GM21717 (cell line): ENCODE results near the gene TCOF1.
A peak's percentile ranks its signal among the peaks of the same experiment; 100 is the strongest.

ENCODE experiments used
- ATAC-seq: cut with Tn5 transposase; IDR thresholded peaks from one replicate; pipeline ENCODE4 v1.9.1; 2021; ENCODE audit warnings: mild to moderate bottlenecking, moderate library complexity; ENCODE audit not compliant: unreplicated experiment

Gene TCOF1

DNA sequence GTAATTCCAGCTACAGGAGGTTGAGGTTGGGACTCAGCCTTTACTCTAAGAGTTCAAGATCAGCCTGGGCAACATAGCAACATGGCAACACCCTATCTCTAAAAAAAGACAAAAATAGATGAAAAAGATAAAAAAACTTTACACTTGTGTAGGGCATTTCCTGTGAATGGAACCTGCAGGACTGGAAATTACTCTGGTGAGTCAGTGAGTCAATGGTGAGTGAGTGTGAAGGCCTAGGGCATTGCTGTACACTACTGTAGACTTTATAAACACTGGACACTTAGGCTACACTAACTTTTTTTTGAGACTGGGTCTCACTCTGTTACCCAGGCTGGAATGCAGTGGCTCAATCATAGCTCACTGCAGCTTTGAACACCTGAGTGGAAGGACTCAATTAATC, 35.3 kb upstream of the TCOF1 start:
- ATAC-seq = no peak

DNA sequence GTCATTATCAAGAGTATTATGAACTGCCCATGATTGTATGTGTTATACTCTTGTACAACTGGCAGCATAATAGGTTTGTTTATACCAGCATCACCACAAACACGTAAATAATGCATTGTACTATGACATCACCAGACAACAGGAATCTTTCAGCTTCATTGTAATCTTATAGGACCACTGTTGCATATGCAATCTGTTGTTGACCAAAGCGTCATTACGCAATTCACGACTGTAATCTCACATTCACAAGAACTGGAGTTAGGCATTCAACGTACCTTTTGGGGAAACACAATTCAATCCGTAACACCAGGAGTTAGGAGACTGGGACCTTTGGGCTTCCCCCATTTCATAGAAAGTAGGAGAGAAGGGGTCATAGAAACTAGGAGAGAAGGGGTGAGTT, 34.4 kb upstream of the TCOF1 start:
- ATAC-seq = no peak

DNA sequence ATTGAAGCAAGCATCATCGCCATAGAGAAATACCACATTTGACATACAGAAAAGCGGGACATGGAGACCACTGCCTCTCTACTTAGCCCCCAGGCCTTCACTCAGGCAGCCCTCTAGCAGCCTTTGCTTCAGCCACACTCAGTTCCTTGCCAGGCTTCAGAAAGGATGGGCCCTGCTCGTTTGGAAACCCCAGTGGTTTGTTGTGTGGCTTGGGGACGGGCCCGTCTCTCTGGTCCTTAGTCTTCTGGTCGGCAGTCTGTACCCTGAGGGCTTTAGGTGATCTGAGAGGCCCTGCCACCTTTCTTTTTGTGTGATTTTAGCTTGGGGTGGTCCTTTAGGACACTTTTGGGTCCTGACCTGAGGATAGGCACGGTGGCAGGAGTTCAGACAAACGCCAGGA, 33.7 kb upstream of the TCOF1 start:
- ATAC-seq = no peak

DNA sequence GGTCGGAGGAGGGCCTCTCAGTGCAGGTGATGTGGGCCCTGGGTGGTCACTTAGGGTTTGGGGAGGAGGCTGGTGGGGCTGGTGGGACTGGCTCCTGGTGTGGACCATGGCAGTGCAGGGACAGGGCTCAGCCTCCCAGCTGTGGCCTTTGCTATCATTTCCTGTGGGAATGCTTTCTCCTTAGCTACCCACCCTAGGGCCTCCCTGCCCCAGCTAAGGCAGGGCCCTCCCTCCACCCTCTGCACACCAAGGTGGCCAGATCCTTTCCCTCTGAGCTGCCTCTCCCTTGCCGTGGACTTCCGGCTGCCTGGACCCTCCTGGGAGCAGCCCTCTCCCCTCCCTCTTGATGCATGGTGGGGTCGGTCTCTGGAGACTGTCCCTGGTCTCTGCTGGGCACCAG, 32.1 kb upstream of the TCOF1 start:
- no peak for ATAC-seq

DNA sequence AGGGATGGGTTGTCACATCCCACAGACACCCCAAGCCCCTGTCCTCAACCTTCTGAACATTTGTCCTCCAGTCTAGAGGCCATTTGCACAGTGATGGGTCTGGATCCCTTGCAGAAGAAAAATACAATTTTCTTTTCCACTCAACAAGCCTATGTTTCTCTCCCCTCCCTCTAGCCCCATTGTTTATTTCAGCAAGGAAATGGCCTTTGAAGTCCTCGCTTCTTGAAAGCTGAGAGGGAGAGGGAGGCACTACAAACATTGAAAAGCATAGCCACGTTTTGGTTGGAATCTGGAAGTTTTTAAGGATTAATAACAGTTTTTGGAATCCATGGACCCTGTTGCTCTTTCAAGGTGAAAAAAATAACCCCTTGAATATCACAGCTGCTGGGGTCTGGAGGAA, 30.8 kb upstream of the TCOF1 start:
- no peak for ATAC-seq

DNA sequence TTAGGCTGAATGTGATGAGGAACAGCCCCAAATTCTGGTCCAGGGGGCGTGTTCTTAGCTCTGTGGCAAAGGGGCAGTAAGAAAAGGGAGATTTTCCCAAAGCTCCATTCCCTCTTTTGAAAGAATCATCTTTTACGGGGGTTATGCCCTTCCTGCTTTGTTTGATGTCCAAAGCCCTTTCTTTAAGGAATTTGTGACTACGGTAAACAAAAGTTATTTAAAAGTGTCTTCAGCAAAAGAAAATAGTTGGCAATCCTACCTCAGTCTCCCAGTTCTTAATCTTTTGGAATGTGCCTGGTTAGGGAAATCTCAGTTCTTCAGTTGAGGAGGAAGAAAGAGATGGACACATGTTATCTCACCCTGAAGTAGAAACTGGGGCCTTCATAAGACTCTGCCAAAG, 30.4 kb upstream of the TCOF1 start:
- no peak for ATAC-seq

DNA sequence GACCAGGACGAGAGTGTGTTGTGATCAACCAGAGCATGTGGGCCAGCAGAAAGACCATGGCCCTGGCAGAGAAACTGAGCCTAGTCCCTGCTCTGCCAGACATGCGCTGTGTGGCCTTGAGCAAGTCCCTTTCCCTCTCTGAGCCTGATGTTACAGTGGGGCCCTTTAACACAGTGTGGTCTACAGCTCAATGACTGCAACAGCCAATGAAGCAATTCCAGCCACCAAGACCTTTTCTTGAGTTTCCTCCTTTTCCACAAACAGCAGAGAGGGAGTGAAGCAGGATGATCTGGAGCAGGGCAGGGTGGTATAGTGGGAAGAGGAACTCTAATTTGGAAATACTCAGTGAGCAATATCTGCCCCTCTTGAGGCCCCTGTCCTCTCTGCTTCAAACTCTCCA, 29.0 kb upstream of the TCOF1 start:
- ATAC-seq = no peak

DNA sequence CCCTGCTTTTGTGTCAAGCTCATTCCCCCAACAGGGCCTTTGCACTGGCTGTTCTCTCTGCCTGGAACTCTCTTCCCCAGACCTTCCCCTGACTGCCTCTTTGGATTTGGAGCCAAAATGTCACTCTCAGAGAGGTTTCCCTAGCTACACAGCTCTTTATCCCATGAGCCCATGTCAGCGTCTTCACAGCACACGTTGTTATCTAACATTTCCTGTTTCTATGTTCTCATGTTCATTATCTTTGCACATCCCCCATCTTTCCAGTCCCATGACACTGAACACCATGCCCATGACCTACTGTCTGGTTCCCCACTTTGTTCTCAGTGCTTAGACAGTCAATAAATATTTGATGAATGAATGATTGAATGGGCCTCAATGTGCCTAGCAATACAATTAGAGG, 28.5 kb upstream of the TCOF1 start:
- no peak for ATAC-seq

DNA sequence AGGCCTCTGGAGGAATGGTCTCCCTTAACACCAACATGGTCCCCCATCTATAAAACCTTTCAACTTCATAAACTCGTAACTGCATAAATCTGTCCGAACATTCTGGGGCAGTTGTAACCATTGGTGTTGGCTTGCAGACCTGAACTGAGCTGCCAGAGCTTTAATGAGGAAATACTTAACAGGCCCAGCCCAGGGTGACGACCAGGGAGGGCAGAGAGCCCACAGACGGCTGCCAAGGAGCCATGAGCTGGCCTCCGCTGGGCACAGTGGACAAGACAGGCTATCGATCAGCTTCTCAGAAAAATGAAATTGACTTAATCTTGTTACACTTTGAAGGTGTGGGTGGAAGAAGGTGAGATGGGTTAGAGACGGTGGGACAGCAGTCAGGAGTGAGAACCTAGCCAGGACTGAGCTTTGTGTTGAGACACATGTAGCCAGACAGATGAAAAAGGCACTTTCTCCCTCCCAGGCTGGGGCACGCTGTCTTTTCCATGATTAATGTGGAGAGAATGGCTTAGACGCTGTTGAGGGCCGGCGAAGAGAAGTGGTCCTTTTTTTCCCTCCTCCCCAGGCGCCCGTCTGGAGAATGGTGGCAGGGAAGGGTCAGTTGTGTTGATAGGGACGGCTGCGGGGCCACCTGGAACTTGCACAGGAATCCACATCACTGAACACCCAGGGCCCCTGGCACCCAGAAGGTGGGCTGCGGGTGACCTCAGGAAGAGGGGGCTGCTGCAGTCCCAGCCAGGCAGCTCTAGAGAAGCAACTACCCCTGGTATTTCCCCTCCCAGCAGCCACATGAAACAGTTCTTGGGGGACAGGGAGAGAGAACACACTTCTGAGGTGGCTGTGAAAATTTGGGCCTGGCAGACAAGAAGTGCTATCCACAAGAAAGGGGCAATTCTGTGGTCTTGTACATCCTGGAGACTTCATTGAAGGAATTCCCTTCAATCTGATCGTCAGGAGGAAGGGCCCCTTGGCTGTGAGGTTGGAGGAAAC, 27.3 kb upstream of the TCOF1 start:
- no peak for ATAC-seq

DNA sequence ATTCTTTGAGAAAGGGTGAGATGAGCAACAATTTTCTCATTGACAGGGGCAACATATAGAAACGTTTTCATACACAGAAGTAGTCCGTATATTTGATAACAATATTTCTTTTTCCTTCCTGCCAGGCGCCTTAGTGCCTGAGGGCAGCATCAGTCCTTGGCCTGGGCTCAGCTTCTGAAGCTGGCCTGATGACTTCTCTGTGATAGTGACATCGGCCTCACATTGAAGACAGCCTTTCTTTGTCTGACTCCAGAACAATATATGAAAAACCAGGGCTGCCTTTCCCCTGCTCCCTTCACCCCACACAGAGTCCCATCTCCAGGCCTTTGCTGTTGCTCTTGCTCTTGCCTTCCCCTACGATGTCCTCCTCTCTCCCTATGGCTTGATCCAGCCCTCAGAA, 24.1 kb upstream of the TCOF1 start:
- no peak for ATAC-seq

DNA sequence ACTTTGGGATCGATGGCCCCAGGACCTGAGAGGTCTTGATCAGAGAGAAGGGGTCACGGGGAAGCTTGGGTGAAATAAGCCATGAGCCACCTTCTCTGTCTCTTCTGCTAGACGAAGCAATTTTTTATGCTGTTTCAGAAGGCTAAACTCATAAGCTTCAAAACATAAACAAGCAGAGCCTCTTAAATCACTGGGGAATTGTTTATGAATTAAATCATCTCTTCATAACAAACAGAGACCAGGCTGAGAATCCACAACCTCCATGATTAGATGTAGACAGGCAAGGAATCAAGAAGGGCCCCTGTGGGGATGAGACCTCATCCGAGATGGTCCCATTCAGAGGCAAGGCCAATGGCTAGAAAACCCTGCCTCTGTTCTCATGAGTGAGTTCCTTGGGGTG, 21.7 kb upstream of the TCOF1 start:
- no peak for ATAC-seq

DNA sequence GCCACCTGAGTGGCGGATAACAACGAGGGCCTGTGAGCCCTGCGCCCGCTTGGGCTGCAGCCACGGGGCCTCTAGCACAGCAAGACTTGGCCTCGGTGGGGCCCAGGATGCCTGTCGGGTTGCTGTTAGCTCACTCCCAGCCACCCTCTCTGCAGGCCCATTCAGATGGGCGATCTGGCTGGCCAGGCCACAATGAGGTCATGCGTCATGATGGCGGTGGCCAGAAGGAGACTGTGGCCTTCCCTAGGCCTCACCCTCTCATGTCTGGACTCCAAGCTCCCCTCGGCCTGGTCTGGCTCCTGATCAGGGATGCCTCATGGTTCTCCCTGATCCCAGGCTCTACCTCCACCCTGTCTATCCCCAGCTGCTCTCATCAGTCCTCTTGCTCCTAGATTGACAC, 19.0 kb upstream of the TCOF1 start:
- no peak for ATAC-seq

DNA sequence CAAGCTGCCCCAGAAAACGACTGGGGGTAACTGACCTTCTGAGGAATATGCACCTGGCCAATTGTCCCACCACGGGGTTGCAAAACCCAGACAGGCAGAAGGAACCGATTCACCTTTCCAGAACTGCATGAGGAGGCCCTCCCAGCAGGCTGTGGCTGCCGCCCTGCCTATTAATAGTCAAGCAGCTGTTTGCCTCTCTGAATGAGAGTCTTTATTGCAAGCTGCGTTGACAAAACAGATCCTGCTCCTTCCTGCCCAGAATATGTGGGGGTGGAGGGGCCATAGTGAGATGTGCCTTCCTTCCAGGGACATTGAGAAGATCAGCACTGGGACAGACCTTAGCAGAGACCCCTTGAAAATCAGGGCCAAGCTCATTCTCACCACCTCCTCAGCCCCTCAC, 18.3 kb upstream of the TCOF1 start:
- ATAC-seq = no peak

DNA sequence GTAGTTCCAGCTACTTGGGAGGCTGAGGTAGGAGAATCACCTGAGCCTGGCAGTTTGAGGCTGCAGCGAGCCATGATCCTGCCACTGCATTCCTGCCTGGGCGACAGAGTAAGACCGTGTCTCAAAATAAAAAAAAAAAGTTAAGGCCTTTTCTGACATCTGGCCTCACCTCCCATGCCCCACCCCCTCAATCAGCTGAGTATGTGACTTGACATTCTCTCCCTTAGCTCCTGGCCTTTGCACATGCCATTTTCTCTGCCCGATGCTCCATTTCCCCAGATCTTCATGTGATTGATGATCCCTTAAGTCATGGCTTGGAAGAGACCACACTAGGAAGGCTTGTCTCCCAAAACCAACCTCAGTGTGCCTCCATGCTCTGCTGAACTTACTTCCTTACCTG, 17.7 kb upstream of the TCOF1 start:
- no peak for ATAC-seq

DNA sequence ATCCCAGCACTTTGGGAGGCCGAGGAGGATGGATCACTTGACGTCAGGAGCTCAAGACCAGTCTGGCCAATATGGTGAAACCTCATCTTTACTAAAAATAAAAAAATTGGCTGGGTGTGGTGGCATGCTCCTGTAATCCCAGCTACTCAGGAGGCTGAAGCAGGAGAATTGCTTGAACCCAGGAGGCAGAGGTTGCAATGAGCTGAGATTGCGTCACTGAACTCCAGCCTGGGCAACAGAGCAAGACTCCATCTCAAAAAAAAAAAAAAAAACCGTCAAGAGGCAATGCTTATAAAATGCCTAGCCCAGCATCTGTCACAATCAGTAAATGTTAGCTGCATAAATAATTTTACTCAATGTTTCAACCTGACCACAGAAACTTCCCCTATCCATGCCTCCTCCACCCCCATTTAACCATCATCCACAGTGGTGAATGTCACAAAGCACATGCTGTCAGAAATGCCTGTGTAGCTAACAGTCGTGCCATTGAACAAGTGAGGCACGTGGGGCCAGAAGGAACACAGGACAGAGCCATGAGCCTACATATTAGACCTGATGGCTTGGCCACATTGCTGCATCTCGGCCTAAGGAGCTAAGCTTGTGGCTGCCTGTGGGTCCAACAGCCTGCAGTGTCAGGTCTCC, 16.8 kb upstream of the TCOF1 start:
- no peak for ATAC-seq

DNA sequence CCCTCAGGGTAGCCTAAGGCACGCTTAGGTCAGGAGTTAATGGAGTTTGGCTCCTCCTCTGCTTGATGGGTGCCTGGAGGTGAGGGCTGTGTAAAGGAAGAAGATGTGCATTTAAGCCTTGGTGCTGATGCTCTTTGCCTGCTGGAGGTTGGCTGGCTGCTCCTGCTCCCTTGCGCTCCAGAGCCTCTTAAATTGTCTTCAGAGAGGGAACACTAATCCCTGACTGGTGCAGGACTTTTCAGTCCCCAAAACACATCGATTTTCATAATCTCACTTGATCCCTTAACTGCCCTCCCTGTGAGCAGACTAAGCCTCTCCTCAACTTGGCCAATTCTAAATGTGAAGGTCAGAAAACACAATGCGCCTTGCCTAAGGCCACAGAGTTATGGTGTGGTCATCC, 16.2 kb upstream of the TCOF1 start:
- no peak for ATAC-seq

DNA sequence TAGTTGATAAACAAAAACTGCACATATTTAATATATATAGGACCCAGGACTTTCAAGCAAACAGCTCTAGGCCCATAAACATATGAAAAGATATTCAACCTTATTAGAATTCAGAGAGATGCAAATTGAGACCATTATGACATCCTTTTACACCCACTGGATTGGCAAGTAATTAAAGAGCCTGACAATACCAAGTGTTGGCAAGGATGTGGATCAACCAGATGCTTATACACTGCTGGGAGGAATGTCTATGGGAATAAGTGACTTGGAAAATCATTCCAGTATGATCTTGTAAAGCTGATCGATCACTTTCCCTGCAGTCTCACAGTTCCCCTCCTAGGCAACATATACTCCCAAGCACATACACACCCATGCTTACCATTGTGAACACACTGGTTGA, 15.5 kb upstream of the TCOF1 start:
- no peak for ATAC-seq

DNA sequence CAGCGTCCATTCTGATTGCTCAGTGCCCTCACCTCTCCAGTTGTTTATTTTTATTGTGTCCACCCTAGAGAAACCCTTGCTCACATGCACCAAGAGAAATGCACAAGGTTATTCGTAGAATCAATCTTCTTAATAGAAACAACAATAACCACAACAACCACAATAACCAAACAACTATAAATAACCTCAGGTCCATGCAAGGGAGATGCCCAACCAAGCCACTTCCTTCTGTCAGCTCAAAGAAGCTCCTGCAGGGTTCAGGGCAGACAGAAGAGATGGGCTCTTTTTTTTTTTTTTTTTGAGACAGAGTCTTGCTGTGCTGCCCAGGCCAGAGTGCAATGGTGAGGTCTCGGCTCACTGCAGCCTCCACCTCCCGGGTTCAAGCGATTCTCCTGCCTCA, 14.9 kb upstream of the TCOF1 start:
- peak; percentile 50 for ATAC-seq

DNA sequence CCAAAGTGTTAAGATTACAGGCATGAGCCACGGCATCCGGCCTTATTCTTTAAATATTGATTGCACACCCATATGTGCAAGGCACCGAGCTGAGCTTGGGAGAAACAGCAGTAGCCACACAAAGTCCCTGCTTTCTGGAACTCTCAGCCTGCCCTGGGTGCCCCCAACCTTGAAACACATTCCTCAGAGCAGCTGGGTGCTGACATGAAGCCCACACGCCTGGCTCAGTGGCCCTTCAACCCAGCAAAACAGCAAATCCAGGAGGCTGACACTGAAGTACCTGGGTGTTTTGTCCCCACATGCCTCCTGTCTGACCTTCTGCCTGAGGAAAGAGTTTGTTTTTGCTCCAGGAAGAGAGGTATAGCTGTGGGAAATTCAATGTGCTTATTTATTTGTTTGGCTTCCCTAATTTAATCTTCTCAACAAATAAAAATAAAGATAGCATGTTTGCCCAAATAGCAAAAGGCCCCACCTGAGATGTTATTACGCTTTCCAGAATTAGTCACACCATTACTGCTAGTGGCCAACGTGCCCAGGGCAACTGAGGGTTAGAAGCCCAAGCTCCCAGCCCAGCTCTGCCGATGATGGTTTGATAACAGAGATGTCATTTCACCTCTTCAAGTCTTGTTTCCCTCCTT, 13.4 kb upstream of the TCOF1 start:
- no peak for ATAC-seq

DNA sequence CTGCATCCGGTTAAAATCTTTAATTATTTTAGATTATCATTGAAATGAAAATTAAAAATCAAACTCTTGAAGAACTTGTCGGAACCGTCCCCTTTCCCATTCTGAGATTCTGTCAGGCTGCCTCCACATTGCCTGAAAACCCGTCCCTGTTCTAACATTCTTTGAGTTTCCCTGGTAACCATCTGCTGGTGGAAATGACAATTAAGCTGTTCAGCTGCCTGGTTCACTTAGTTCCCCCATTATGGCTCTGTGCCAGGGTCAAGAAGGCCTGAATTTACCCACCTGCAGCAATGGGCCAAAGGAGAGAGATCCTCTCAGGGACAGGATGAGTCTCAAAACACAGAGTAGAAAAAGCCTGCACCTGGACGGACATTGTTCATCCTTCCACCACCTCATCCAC, 11.8 kb upstream of the TCOF1 start:
- no peak for ATAC-seq

DNA sequence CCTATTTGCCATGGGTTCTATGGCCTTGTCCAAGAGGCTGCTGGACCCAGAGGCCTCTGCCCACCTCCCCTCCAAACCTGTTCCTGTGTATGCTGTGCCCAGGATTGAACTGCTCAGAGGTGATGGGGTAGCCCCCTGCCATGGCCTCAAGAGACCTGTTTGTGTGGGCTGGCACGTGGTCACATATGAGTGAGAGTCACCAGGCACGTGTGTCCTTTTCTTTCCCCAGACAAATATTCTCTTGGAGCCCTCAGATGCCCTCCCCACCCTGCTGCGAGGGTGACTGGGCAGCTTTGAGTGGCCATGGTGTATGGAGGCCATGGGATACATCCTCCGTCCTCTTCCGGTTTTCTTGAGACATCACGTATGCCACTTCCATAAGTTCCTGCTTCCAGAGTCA, 10.9 kb upstream of the TCOF1 start:
- no peak for ATAC-seq

DNA sequence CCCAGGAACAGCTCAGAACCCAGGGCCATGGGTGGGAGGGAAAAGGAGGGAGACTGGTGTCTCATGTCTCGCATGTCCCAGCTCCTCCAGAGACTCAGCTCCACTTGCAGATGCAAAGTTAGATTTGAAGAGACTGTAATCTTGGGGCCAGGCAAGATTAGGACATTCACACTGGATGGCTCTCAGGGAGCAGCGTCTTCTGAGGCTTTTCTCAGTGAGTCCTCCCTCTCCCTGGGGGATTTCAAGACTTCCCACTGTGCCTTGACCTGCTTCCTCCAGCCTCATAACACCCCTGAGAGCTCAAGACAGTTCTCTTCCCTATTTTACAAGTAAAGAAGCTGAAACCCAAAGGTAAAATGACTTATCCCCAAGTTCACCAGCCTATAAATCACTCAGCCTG, 10.5 kb upstream of the TCOF1 start:
- no peak for ATAC-seq
